Ramos (cell line): ENCODE data around the gene ATL1.

Source experiments
- in situ Hi-C: fragments of 300-500 bp; cut with MboI; formaldehyde crosslinking; loops from one replicate; pipeline ENCODE4 v1.14.3; 2022; ENCODE audit warnings: low sequenced_read_pairs; ENCODE audit not compliant: unreplicated experiment

Gene ATL1

DNA sequence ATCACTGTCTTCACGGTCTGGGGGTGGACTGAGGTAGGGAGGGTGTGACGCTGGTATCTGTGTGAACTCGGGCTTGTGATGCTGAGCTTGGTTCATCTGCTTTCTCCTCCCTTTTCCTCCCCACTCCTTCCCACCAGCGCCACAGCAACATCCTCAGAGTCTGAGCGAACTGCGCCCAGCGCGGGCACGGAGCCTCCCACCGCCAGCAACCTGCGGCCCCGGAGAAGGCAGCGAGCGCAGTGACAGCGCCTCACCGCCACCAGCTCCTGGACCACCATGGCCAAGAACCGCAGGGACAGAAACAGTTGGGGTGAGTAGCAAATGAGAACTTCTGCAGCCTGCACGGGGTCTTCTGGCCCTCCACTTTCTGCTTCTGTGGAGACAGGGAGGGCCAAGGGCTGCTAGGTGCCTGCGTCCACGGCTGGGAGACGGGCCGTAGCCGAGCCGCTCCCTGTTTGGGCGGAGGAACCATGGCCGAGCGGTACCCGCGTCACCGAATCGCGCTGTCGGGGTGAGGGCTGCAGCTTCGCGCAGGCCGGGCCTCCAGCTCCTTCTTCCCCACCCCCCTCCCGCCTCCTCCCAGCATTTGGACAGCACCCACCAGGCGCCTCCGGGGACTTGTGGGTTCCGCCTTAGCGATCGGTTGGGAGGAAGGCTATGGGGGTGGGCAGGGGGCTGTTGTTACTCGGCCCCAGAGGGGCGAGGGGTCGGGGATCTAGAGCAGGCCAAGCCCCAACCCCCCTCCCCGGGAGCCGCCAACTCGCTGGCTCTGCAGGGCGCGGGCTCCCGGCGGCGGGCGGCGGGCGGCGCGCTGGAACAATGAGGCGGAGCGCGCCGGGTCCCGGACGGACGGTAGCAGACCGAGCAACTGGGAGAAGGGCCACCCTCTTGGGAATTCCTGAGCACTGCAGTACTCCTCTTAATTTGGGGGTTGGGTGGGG, at the start of gene ATL1:
Gene ATL1, plus strand, starts transcription at position 156 of the 941 bp plus-strand sequence. Its CDS starts 121 bp downstream, at position 277.
- in situ Hi-C loops: no loop called here

DNA sequence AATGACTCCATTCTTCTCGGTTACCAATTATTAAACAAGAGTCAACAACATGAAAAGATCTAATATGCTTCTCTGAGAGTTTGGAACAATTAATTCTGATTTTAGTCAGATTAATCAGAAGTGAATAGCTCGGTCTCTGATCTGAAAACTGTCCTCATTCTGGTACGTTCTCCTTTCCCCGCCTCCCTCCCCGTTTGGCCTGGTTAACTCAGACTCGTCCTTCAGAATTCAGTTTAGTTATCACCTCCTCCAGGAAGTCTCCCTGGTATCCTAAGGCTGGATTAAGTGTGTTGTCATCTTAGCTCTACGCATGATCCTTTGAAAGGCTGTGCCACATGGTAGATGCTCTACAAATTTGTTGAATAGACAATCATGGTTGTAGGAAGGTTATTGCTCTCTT, 49.8 kb upstream of the ATL1 start:
- in situ Hi-C loops: no loop called here

DNA sequence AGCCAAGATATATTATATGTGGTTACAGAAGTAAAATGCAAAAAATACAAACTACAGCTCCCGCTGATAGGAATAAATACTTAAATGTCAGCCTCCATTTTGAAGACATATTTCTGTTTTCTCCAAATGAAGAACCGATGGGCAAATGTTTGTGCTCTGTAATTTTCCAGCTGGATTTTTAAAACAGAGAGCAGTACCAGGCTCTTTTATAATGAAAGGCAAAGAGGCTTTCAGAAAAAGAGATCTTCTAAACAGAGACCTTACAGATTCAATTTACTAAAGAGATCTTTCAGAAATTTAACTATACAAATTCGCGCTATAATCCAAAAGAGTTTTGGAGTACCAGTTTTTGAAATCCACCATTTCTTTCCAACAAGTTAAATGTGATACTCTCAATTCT, 47.5 kb upstream of the ATL1 start:
- in situ Hi-C loops: no loop called here

DNA sequence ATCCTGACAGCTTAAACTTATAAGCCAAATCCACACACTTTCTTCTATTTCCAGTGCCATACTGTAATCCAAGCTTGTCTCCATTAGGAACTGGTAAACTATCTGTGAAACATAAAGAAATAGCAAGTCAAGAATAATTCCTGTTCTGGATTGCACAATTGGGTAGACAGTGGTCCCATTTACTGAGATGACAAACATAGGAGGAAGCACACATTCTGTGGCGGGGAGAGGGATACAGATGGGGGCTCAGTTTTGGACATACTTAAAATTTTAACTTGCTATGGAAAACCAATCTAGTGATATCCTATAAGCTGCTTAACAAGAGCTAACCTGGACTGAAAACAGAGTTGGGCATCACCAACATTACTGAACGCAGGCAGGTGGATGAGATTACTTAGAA, 43.9 kb upstream of the ATL1 start:
- in situ Hi-C loops: no loop called here

DNA sequence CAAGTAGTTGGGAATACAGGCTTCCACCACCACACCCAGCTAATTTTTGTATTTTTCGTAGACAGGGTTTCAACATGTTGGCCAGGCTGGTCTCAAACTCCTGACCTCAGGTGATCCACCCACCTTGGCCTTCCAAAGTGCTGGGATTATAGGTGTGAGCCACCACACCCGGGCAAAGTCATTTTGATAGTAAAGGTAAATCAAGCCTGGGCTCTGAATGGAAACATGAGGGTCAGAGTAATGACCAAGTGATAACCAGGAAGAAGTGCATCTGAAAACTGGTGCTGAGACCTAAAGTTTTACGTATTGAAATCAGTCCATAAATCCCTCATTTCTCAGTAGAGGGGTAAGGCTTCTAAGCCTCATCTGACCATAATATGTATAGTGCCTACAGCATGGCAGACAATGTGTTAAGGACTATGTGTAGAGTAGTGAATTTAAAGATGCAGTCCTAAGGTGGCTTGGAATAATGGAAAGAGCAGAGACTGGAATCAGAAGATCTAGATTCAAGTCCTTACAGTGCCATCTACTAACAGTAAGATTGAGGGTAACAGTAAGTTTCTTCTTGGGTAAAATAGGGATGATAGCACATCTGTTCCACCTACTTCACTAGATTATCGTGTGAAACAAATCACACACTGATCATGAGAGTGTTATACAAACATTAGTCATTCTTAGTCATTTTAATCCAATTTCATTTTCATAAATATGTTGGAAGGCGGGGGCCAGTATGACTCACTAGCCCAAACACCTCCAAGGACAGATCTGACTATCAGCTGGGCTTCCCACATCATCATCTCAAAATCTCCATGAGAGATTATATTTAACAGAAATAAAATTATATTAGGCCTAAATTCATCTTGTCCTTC, 38.8 kb upstream of the ATL1 start:
- in situ Hi-C loops: no loop called here

DNA sequence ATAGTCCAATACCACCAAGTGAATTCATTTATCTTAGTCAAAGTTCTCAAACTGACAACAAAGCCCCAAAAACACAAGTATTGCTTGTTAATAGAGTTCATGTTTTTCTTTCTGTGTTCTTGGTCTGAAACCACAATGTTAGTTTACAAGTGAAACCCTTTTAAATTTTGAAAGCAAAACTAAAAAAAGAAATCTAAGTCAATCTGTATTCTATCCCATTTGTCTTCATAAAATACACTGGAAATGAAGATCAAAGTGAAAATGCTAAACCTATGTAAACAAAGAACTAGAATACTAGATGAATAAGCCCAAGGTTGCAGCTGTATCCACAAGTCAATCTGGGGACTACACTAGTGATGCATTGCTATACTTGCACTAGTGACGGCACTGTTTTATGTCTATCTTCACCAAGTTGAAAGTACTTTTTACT, 38.0 kb upstream of the ATL1 start:
- in situ Hi-C loops: no loop called here

DNA sequence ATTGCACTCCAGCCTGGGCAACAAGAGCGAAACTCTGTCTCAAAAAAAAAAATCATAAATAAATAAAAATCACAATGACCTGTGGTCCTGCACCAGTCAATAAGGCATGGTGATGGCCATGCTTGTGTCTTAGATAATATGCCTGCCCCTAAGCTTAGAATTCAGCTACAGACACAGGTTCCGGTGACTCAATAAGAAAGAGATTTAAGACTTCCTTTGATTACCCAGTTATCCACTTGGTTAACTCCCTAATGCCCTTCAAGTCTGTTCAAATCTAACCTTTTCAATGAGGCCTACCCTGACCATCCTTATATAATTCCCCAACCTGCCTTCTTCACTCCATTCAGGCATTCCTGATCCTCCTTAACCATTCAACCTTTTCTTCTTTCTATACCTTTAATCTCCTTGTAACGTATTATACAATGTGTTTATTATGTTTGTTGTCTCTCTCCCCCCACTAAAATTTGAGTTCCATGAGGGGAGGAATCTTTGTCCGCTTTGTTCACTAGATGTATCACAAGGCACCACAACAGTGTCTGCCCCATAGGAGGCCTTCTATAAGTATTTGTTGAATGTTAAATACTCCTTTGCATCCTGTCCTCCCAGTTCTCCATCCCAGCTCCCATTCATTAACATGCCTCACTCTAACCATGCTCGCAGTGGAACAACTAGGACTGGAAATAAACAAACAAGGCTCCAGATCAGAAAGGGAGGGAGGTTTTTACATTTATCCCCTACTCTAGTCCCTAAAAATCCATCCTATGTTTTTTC, 36.5 kb upstream of the ATL1 start:
- in situ Hi-C loops: no loop called here

DNA sequence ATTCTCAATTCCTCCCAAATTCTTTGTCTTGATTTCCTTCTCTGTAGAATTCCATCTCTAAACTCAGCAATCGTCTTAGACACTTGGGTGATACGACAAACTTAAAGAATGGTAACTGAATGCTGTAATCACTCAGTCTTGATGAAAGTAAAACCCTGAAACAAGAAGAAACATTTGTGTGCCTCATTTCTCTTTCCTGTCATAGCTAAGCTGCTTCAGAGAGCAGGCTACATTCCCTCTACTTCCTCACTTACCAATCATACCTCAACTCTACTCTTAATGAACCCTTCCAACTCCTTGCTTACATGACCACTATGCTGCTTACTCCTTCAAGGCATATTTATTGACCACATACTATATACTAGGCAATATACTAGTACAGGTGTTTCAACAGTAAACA, 35.9 kb upstream of the ATL1 start:
- in situ Hi-C loops: no loop called here

DNA sequence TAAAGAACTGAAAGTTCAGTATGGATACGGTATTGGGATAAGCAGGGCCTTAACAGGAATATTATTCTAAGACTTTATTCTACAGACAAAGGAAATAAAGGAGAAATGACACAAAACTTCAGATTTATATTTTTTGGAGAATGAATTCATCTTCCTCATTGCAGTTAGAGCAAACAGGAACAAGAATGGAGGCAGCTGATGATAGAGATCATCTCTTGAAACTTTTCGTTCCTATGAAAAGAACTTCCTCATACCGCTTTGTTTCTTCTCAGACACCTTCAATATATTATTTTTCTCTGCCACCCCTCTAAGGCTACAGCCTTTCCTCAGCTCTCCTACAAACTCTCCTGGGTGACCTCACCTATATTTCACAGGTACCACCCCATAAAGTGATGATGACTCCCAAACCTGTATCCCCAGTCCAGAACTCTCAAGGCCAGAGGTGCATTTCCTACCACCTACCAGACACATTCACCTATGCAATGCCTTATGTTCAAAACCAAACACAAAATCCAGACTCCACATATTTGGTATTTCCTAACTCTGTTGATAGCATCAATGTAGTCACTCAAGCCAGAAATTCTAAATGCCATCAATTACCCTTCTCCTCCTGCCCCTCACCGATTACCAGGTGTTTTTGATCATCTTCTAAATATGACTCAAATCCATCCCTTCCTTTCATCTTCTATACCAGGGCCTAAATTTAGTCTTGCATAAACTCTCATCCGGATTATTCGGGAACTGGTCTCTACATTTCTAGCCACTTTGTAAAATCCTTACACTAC, 35.0 kb upstream of the ATL1 start:
- in situ Hi-C loops: loop anchor here (5.0 to 25.0 kb wide), 2 partner anchors 203 to 663 kb away; partner anchors contain the start of gene NEMF

DNA sequence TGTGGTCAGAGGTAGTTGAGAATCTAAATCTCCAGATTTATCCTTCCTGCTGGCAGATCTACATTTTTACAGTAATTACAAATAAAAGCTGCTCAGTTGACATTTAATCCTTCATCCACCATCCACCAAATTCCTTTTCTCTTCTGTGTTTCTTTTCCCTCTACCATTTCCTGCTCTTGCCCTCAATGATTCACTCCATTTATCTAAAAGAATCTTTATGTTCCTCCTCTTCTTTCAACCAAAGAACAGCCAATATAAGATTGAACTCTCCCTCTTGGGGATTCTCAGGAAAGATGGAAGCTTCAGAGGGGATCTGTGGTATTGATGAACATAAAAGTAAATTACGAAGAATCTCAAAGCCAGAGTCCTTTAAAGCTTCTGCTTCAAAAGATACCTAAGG, 31.9 kb upstream of the ATL1 start:
- in situ Hi-C loops: loop anchor here (5.0 to 25.0 kb wide), 2 partner anchors 206 to 666 kb away; partner anchors contain the start of gene NEMF

DNA sequence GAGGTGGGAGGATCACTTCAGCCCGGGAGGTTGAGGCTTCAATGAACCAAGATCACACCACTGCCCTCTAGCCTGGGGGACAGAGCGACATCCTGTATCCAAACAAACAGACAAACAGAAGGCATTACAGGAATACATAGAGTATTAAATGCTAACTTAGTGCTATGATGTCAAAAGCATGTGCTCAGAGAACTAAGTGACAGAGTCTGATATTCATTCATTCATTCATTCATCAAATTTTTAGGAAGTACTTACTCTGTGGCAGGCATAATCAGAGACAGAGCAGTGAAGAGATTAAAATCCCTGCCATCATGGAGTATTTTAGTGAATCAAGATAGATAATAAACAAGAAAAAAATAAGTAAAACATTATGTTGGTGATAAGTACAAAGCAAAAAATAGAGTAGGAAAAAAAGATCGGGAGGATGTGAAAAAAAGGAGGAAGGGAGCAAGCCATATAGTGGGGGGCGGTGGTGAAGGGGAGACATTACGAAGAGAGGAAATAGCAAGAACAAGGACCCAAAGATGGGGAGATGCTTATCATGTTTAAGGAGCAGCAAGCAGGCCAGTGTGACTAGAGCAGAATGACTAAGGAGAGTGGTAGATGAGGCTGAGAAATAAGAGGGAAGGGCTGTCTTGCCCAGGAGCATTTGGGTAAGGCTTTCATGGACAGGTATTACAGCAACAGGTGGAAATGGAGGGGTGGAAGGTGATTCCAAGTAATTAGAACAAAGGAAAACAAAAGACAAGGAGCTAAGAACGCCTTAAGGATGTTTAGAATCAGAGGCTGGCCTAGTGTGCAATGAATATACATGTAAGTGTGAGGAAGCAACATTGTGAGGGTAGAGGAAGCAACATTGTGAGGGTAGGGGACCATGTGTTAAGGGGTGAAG, 30.4 kb upstream of the ATL1 start:
- in situ Hi-C loops: loop anchor here (5.0 to 25.0 kb wide), 2 partner anchors 207 to 667 kb away; partner anchors contain the start of gene NEMF

DNA sequence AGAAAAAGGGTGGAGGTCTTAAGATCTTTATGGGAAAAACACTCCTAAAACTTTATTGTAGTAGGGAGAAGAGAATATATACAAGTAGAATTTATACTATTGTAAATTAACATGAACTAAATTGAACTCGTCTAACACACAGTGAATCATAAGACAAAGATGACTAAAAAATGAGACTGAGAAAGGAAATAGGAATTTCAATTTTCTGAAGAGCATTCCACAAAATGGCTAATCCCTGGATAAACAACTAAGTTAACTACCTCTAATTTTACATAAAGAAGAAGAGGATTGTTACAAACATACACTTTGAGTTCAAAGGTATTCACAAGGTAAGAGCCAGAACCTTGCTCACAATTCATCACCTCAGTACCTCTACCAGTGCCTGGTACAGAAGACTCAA, 29.6 kb upstream of the ATL1 start:
- in situ Hi-C loops: loop anchor here (25.0 kb wide), 1 partner anchor 668 kb away; the partner anchor contains the start of gene NEMF

DNA sequence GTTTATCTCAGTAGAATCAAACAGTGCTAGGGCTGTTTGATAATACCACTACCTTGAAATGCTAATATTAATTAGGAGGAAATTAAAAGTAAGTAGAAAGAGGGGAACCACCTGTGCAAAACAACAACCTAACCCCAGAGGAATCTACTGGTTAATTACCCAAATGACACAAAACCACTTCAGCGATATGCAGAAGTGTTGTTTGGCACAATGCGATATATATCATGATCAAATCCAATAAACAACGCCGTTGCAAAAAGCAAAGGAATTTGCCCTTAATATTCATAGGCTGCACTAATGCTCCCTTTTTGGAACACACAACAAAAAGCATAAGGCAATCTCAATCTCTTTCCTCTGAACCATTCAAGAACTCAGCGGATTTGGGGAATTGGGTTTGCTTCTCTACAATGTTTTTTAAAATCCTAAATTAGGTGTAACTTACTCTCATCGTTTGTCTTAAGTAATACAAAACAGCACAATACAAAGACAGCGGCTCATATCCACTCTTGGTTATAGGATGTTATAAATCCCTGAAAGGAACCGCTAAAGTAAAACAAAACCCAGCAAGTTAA, 29.1 kb upstream of the ATL1 start:
- in situ Hi-C loops: loop anchor here (25.0 kb wide), 1 partner anchor 669 kb away; the partner anchor contains the start of gene NEMF

DNA sequence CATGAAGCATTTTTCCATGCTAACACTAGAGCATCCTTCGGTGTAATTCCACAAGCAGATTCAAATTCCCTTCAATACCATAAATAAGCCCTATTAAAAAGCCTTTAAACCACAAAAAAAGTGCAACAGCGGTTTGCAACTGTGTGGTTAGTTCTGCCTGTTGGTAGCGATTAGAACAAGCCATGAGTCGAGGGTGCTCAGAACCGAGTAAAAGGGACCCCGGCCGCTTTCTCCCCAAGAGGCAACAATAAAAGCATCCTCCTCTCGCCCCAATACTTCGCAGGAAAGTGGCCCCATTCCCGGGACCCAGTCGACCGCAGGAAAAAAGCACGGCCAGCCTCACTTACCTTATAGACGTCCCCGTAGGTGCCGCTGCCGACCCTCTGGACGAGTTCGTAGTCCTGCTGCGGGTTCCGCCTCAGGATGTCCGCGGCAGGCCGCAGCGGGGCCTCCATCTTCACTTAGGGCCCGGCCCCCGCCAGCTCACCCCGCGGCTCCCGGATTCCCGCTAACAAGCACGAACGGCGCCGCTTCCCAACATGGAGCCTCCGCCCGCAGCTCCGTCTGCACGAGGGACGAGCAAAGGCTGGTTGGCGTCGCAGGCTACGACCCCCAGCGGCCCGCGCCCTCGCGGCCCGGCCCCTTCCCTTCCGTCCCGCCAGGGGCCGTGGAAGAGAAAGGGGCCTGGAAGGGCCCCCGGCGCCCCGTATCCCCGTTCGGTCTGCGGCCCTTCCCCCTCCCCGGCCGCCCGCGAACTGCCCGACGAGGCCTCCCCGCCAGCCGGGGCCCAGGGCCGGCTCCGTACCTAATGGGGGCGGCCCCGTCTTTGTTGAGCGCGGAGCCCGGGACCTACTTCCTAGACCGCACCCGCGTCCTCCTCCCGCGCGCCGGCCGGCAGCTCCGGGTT, 28.1 kb upstream of the ATL1 start:
- in situ Hi-C loops: loop anchor here (25.0 kb wide), 1 partner anchor 670 kb away; the partner anchor contains the start of gene NEMF

DNA sequence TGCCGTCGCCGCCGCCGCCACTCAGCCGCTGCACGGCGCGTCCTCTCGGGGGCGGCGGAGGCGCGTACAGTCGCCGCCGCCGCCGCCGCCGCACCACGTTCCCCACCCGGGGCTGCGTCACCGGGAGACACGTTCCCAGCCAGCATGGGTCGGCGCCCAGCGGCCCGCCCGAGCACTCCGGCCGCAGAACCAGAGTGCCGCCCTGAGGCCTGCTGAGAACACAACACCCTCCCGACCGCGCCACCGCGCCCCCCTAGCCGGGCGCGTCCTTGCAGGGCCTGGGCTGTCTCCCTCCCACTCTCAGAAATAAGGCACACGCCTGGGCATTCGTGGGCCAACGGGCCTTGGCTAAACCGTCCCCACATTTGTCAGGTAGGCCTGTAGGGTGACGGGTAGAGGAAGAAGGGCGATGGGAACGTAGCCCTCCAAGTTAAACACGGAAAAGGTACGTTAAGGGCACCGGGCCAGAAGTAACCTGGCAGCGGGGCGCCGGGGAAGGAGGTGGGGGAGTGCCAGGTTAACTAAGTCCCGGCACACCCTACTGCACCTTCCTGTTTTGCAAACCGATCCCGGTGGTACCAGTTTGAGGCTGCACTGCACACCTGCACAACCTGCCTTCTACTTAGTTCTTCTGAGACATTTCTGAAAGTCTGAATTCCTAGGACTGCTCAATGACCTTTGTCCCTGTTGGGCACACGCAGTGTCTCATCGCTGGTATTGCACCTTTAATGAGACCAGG, 27.3 kb upstream of the ATL1 start, which contains the start of gene MAP4K5:
Gene MAP4K5, minus strand, starts transcription at position 68 of the 739 bp plus-strand sequence. CDS start 520 bp downstream, outside the sequence.
- in situ Hi-C loops: loop anchor here (25.0 kb wide), 1 partner anchor 670 kb away; the partner anchor contains the start of gene NEMF

DNA sequence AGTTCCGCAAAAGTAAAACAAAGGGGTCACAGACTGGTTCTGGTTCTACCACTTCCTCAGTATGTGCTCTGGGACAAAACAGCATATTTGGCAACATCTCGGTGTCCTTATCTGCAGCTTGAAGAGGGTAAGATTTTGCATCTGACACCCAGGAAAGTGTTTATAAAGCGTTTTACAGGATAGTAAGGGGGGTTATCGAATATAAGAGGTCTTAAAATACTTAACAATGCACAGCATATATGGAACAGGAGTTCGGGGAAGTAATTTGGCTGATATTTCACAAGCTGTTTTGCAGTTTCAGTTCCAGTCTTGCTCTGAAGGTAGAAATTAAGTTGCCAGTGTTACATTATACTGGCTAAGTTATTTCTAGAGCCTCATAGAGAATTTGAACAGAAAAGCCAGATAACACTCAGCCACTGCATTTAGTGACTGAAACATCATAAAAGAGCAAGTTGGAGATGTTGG, 26.7 kb upstream of the ATL1 start:
- in situ Hi-C loops: loop anchor here (25.0 kb wide), 1 partner anchor 671 kb away; the partner anchor contains the start of gene NEMF
